MCF 10A (cell line): Measurements from ENCODE around the gene PCDHGB3. TPM values are rescaled to one million over a fixed set of nuclear protein-coding genes. Genes with fewer than 3 reads are reported as not detected.
"Not testable (repeated sequence)": the region's sequence is repeated elsewhere in the genome, so short reads cannot be mapped to it uniquely, and the experiment has no call there.

ENCODE experiments used
- BruUV-seq: library from RNA; stranded (reverse); fragments of 400-500 nt; replicated peaks from 2 replicates; lab custom pipeline; 2021; lab: Mats Ljungman, UMichigan
- CTCF ChIA-PET: fragments of 300-600 bp; sonication (Branson Sonifier 250); formaldehyde crosslinking; extraction: SDS; loops from one replicate; lab custom pipeline; 2021; ENCODE audit warnings: antibody characterized with exemption, inconsistent platforms; lab: Yijun Ruan, JAX
- POLR2A ChIA-PET: fragments of 300-600, 350-650 bp; sonication (Branson Sonifier 250); formaldehyde crosslinking; extraction: SDS; loops from one replicate; lab custom pipeline; 2020; ENCODE audit warnings: antibody characterized with exemption, inconsistent platforms; lab: Yijun Ruan, JAX
- DNase-seq: peaks from one replicate; pipeline ENCODE4 v3.0.0-alpha.2; 2018; ENCODE audit not compliant: unreplicated experiment
- H3K27ac Mint-ChIP-seq: one replicate; pipeline ENCODE4 v1.8.0; 2022; ENCODE audit warnings: mild to moderate bottlenecking, low read depth, mixed read lengths; ENCODE audit not compliant: unreplicated experiment
- H3K27me3 Mint-ChIP-seq: one replicate; pipeline ENCODE4 v1.8.0; 2022; ENCODE audit warnings: mixed read lengths; ENCODE audit not compliant: insufficient read depth, unreplicated experiment
- H3K36me3 Mint-ChIP-seq: one replicate; pipeline ENCODE4 v1.8.0; 2022; ENCODE audit warnings: mild to moderate bottlenecking, moderate library complexity, mixed read lengths; ENCODE audit not compliant: insufficient read depth, unreplicated experiment
- H3K4me1 Mint-ChIP-seq: one replicate; pipeline ENCODE4 v1.8.0; 2022; ENCODE audit warnings: mixed read lengths; ENCODE audit not compliant: insufficient read depth, unreplicated experiment
- H3K4me3 Mint-ChIP-seq: one replicate; pipeline ENCODE4 v1.8.0; 2022; ENCODE audit warnings: mild to moderate bottlenecking, moderate library complexity, mixed read lengths; ENCODE audit not compliant: unreplicated experiment
- H3K9me3 Mint-ChIP-seq: one replicate; pipeline ENCODE4 v1.8.0; 2022; ENCODE audit warnings: mixed read lengths; ENCODE audit not compliant: unreplicated experiment
- intact Hi-C: fragments of 100-400 bp; cut with micrococcal nuclease; formaldehyde crosslinking; loops from 2 replicates; pipeline ENCODE4 v1.14.1; 2022
- total RNA-seq: library from RNA; stranded (reverse); gene quantifications from 2 replicates; pipeline ENCODE4 v1.2.3, GENCODE V29; 2022
- TF ChIP-seq, protein P1 (sequence below): fragments of 200-600 bp; IDR thresholded peaks from one replicate; pipeline ENCODE4 v1.8.0; 2022; ENCODE audit warnings: antibody characterized with exemption, mild to moderate bottlenecking; ENCODE audit not compliant: unreplicated experiment

PCDHGB3 gene
- total RNA-seq, 1 experiment from 2014 or later = 0.33 TPM

DNA sequence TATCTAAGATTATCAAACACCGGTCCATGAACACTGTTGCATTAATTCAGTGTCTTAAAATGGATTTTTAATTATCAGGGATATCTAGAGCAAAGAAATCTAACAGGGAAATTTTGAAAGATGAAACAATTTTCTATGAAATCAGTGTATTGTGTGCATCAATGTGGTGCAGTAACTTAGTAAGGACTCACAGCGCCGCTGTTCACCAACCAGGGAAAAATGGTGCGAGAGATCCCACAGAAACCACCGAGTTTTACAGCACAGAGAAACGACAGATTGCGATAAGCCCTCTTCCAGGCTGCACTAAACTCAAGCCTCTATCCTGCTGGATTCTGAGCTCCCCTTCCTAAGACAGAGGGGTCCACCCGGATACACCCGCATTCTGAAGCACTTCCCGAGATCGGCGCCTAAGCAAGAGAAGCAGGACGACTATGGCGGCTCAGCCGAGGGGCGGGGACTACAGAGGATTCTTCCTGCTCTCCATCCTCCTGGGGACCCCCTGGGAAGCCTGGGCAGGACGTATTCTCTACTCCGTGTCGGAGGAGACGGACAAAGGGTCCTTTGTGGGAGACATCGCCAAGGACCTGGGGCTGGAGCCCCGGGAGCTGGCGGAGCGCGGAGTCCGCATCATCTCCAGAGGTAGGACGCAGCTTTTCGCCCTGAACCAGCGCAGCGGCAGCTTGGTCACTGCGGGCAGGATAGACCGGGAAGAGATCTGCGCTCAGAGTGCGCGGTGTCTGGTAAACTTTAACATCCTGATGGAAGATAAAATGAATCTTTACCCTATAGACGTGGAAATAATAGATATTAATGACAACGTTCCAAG is 12.6 kb downstream of the PCDHGB3 start, which contains the start of gene PCDHGA7:
Gene PCDHGA7, plus strand, starts transcription at position 274 of the 826 bp plus-strand sequence. Its CDS starts 158 bp downstream, at position 432.
- POLR2A ChIA-PET = interaction anchor here (1.0 to 1.2 kb wide), 3 partner anchors 62 to 178 kb away, joined by 3 to 4 read pairs (median 4); partner anchors contain the start of gene TAF7
- Mint-ChIP-seq H3K27ac (no peak within 1 kb of the TSS), H3K4me3 (peak within 1 kb of the TSS; percentile 64), H3K27me3 (no peaks in the 10 kb centered on the region), H3K4me1 (no peaks in the 10 kb centered on the region), H3K9me3 (no peaks in the 10 kb centered on the region), H3K36me3 (peaks cover 4% of the 10 kb centered on the region)
- TF ChIP-seq, protein P1, sequence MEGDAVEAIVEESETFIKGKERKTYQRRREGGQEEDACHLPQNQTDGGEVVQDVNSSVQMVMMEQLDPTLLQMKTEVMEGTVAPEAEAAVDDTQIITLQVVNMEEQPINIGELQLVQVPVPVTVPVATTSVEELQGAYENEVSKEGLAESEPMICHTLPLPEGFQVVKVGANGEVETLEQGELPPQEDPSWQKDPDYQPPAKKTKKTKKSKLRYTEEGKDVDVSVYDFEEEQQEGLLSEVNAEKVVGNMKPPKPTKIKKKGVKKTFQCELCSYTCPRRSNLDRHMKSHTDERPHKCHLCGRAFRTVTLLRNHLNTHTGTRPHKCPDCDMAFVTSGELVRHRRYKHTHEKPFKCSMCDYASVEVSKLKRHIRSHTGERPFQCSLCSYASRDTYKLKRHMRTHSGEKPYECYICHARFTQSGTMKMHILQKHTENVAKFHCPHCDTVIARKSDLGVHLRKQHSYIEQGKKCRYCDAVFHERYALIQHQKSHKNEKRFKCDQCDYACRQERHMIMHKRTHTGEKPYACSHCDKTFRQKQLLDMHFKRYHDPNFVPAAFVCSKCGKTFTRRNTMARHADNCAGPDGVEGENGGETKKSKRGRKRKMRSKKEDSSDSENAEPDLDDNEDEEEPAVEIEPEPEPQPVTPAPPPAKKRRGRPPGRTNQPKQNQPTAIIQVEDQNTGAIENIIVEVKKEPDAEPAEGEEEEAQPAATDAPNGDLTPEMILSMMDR = peak; percentile 18
- no peak for DNase-seq
- intact Hi-C loops = no loop called here
- CTCF ChIA-PET = interaction anchor here (0.6 to 1.9 kb wide), 22 partner anchors 9 to 234 kb away, joined by 3 to 12 read pairs (median 4); partner anchors contain the start of genes PCDHB11, PCDHGA8, PCDHGC3 and TAF7
- TSS peak; percentile 39 for BruUV-seq

DNA sequence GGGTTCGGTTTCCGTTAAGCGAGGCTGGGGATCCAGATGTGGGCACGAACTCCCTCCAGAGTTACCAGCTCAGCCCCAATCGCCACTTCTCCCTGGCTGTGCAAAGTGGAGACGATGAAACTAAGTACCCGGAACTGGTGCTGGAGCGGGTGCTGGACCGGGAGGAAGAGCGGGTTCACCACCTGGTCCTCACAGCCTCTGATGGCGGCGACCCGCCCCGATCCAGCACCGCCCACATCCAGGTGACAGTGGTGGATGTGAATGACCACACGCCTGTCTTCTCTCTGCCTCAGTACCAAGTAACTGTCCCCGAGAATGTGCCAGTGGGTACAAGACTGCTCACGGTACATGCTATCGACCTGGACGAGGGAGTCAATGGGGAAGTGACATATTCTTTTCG is 13.3 kb downstream of the PCDHGB3 start:
- H3K4me3 Mint-ChIP-seq = no peak overlapping the region
- H3K36me3 Mint-ChIP-seq = peaks cover 4% of the 10 kb centered on the region
- intact Hi-C loops = no loop called here
- BruUV-seq = no TSS peak
- ChIA-PET POLR2A (interaction anchor here (1.1 to 1.2 kb wide), 2 partner anchors 141 to 178 kb away, joined by 3 to 4 read pairs; no protein-coding TSS in a partner anchor), CTCF (interaction anchor here (0.6 to 1.9 kb wide), 18 partner anchors 9 to 234 kb away, joined by 3 to 12 read pairs (median 4); partner anchors contain the start of genes PCDHB11, PCDHGA8, PCDHGC3 and TAF7)
- TF ChIP-seq, protein P1 = no peak
- no peaks in the 10 kb centered on the region for H3K27me3 Mint-ChIP-seq
- peaks cover 2% of the 10 kb centered on the region for H3K9me3 Mint-ChIP-seq
- no peak overlapping the region for H3K27ac Mint-ChIP-seq
- DNase-seq = no peak
- H3K4me1 Mint-ChIP-seq = no peaks in the 10 kb centered on the region

DNA sequence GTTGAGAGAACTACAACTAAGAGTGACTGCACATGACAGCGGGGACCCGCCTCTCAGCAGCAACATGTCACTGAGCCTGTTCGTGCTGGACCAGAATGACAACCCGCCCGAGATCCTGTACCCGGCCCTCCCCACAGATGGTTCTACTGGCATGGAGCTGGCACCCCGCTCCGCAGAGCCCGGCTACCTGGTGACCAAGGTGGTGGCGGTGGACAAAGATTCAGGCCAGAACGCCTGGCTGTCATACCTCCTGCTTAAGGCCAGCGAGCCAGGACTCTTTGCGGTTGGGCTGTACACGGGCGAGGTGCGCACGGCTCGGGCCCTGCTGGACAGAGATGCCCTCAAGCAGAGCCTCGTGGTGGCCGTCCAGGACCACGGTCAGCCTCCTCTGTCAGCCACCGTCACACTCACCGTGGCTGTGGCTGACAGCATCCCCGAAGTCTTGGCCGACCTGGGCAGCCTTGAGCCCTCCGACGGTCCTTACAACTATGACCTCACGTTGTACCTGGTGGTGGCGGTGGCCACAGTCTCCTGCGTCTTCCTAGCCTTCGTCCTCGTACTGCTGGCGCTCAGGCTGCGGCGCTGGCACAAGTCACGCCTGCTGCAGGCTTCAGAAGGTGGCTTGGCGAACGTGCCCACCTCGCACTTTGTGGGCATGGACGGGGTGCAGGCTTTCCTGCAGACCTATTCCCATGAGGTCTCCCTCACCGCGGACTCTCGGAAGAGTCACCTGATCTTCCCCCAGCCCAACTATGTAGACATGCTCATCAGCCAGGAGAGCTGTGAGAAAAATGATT is 14.6 kb downstream of the PCDHGB3 start:
- Mint-ChIP-seq H3K4me3 (no peak overlapping the region), H3K9me3 (peaks cover 14% of the 10 kb centered on the region), H3K27ac (no peak overlapping the region), H3K4me1 (no peaks in the 10 kb centered on the region), H3K36me3 (peaks cover 4% of the 10 kb centered on the region), H3K27me3 (no peaks in the 10 kb centered on the region)
- ChIA-PET CTCF (interaction anchor here (1.1 kb wide), 1 partner anchor 179 kb away, joined by 4 read pairs; no protein-coding TSS in a partner anchor), POLR2A (no interaction called here)
- no peak for DNase-seq
- no TSS peak for BruUV-seq
- TF ChIP-seq, protein P1 = no peak
- intact Hi-C loops = no loop called here

DNA sequence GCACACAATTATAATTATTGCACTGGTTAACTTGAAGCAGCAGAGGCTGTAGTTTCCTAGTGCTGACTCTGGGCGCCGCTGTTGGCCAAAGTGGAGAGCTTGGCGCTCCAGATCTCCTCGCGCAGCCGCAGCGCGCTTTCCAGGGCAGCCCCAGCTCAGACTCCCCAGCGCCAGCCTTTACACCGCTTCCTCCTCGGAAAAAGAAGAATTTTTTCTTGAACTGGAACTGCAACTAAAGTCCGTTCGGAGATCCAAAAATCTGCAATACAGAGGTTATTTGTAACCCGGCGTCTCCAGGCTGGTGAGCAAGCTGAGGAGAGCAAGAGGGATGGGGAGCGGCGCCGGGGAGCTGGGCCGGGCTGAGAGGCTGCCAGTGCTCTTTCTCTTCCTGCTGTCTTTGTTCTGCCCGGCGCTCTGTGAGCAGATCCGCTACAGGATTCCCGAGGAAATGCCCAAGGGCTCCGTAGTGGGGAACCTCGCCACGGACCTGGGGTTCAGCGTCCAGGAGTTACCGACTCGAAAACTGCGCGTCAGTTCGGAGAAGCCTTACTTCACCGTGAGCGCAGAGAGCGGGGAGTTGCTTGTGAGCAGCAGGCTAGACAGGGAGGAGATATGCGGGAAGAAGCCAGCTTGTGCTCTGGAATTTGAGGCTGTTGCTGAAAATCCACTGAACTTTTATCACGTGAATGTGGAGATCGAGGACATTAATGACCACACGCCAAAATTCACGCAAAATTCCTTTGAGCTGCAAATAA is 17.7 kb downstream of the PCDHGB3 start, which contains the start of gene PCDHGB4:
Gene PCDHGB4, plus strand, starts transcription at position 142 of the 755 bp plus-strand sequence. Its CDS starts 187 bp downstream, at position 329.
- H3K27me3 Mint-ChIP-seq, H3K4me3 Mint-ChIP-seq, H3K27ac Mint-ChIP-seq, H3K4me1 Mint-ChIP-seq, H3K36me3 Mint-ChIP-seq, BruUV-seq, intact Hi-C loops, DNase-seq, POLR2A ChIA-PET: not testable (repeated sequence)
- H3K9me3 Mint-ChIP-seq = peaks cover 20% of the 10 kb centered on the region
- CTCF ChIA-PET = interaction anchor here (1.0 to 3.3 kb wide), 3 partner anchors 25 to 137 kb away, joined by 3 to 16 read pairs (median 8); partner anchors contain the start of genes PCDHGA10 and TAF7
